Activated CD4-positive, CD25-positive, alpha-beta regulatory T cell (primary cell): ENCODE results near the gene ZNF19.
"Not testable (repeated sequence)": the region's sequence is repeated elsewhere in the genome, so short reads cannot be mapped to it uniquely, and the experiment has no call there.

Experiments
- DNase-seq, 4 experiments: peaks; one replicate each; lab custom pipeline; 2025; lab: John Stamatoyannopoulos, UW

Gene ZNF19

GRCh38 chr16:71489122-71489521 is at the start of gene ZNF19:
ZNF19 (minus strand) TSS chr16:71489324; CDS start chr16:71482114, 7,210 bp downstream.
- no peak for DNase-seq

- DNase-seq = peak in 1 of 4 experiments; percentile 3
These were observed 48.5 kb upstream of the ZNF19 start for GRCh38 chr16:71537643-71538042.

GRCh38 chr16:71536752-71537499 is 47.8 kb upstream of the ZNF19 start:
- DNase-seq = no peak

GRCh38 chr16:71532366-71532765 is 43.2 kb upstream of the ZNF19 start:
- DNase-seq = no peak

GRCh38 chr16:71528863-71529262 is 39.7 kb upstream of the ZNF19 start:
- no peak for DNase-seq

- no peak for DNase-seq
These were observed 39.1 kb upstream of the ZNF19 start for GRCh38 chr16:71528257-71528656.

GRCh38 chr16:71526111-71526631 is 37.0 kb upstream of the ZNF19 start, which contains the start of gene CHST4:
CHST4 (plus strand) TSS chr16:71526426; CDS start chr16:71536678, 10,252 bp downstream.
- DNase-seq = no peak

GRCh38 chr16:71524566-71525553 is 35.7 kb upstream of the ZNF19 start:
- DNase-seq = no peak

- no peak for DNase-seq
These were observed 31.4 kb upstream of the ZNF19 start for GRCh38 chr16:71520550-71520949.

GRCh38 chr16:71515026-71515425 is 25.9 kb upstream of the ZNF19 start:
- DNase-seq = no peak

GRCh38 chr16:71514476-71514875 is 25.4 kb upstream of the ZNF19 start:
- no peak for DNase-seq

- DNase-seq = no peak
These were observed 24.2 kb upstream of the ZNF19 start for GRCh38 chr16:71513302-71513701.

GRCh38 chr16:71507061-71507460 is 17.9 kb upstream of the ZNF19 start:
- DNase-seq = no peak

- no peak for DNase-seq
These were observed 15.8 kb upstream of the ZNF19 start for GRCh38 chr16:71504901-71505300.

- not testable (repeated sequence) for DNase-seq
These were observed 14.9 kb upstream of the ZNF19 start for GRCh38 chr16:71504051-71504450.

GRCh38 chr16:71501547-71501946 is 12.4 kb upstream of the ZNF19 start:
- DNase-seq = no peak

- DNase-seq = no peak
These were observed 11.8 kb upstream of the ZNF19 start for GRCh38 chr16:71500964-71501363.

GRCh38 chr16:71499775-71500364 is 10.7 kb upstream of the ZNF19 start:
- DNase-seq = peak in 2 of 4 experiments; percentile 4 to 11

- DNase-seq = no peak
These were observed 8.9 kb upstream of the ZNF19 start for GRCh38 chr16:71498031-71498430.

GRCh38 chr16:71493213-71493612 is 4.1 kb upstream of the ZNF19 start:
- no peak for DNase-seq

- DNase-seq = no peak
These were observed 3.7 kb upstream of the ZNF19 start for GRCh38 chr16:71492786-71493185.

GRCh38 chr16:71491054-71491453 is 1.9 kb upstream of the ZNF19 start:
- DNase-seq = no peak
